Activated CD4-positive, alpha-beta T cell treated with anti-CD3 and anti-CD28 coated beads, Interleukin-2, Interleukin-4, amounts not matched to agents 100 ng/mL and 50 ng/mL, durations not matched to agents 16 hours and 8 hours (primary cell): ENCODE data around the gene EDDM3A.
"Not testable (repeated sequence)": the region's sequence is repeated elsewhere in the genome, so short reads cannot be mapped to it uniquely, and the experiment has no call there.

ENCODE experiments used
- DNase-seq: peaks from one replicate; pipeline ENCODE4 v3.0.0-alpha.2; 2020; ENCODE audit warnings: low spot score

The EDDM3A gene, protein sequence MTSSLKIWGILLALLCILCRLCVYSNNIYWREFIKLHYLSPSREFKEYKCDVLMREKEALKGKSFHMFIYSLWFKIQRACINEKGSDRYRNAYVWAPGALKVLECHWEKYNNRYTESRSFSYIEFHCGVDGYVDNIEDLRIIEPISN

DNA sequence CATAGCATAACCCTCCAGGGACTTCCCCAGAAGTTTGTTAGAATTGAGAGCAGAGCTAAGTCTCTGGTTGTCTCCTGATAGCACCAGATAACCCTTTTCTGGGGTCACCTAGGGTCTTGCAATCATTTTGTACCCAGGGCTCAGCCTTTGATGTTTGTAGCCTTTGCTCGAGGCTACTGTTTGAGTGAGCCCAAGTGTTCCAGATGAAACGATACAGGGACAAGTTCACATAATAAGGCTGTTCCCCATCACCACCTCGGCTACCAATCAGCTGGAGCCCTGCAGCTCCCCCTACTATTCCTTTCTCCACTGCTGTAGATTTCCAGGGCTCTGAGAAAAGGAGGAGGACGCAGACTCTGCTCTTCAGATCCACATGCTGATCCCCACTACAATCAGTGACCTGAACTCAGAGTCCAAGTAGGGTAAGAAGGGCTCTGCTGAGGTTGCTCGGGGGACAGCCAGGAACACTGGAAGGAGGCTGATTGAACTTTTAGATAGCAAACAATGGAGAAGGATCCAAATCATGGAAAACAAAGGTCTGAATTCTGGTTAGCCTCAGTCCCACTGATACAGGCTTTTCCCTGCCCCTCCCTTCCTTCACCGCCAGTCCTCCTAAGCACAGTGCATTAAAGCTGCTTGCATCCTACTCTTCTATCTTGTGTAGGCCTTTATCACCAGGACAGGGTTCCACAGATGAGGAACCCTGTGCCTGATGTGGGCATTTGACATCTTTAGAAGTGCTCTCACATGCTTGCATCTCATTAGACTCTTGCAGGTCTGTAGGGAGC, at the start of gene EDDM3A:
Gene EDDM3A (plus strand): TSS at position 317 of the 788 bp plus-strand sequence. CDS start 1,694 bp downstream, outside the sequence.
- DNase-seq: no peak

DNA sequence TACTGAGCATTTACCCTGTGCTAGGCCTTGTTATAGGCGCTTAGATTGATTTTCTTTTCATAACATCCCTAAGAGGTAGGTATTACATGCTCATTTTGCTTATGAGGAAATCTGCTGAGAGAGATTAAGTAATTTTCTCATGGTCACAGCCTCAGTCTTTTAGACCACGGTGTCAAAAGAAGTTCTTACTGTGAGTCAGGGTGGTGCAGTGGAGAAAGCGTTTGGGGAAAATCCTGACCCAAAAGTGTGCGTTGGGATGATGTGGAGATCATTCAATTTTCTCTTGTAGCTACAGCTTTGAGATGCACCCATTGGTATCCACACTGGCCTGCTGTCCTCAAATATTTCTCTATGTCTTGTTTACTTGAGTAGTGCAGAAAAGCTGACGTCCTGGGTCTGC, 48.9 kb upstream of the EDDM3A start:
- no peak for DNase-seq

DNA sequence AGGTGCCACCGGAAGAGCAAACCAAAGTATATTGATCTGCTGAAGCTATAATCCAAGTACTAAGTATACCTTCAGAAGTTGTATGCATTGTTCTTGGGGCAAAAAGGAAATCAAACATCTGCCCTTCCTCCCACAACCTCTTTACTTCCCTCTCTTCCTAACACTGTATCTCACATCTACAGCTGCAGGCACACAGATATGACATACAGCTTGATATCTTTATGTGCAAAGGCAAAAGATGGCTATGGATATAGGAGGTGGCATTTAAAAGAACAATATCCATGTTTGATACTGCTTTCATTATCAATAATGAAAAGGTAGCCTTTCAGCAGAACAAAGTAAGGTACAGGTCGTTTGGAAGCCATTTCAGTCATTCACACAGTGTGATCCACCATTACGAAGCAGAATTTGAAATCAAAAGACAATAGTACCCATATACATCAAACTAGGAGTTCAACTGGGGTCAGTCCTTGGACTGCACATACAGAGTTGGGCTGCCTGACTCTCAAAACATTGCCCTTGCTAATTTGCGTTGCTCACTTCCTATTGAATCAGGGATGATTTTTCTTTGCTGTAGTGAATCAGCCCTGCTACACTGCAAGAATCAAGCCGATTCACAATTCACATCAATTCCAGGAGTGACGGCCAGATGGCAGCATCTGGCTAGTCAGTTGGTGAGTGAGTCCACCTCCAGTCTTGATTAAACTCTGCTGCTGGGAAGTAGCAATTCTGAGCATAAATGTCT, 48.2 kb upstream of the EDDM3A start:
- DNase-seq: peak; percentile 79

DNA sequence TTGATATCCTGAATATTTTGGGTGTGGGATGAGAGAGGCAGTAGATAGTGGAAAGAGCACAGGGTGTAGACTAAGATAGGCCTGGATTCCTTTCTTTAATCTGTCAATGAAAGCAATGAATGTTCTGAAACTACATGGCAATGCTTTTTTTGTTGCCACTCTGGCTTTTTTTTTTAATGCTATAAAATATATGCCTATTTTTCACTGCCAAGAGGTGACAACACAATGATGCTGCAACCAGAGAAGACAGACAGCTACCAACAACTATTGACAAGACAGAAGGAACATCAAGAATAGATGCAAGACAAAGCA, 47.7 kb upstream of the EDDM3A start:
- no peak for DNase-seq

DNA sequence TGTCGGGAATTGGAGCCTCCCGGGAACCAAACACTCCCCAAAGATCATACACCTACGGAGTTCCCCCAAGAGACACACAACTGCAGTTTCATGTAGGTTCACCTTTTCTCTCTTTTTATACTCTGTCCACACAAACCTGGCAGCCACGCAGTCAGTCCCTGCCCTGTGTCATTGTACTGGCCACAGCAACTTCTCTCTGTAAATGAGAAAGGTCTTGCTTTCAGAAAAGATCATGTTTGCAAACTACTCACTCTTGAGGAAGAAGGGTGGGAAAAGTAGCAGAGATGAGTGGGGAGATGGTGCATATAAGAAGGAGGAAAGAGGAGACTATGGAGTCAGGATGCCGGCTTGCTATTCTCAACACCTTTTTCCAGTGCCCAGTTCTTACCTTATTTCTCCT, 46.8 kb upstream of the EDDM3A start:
- no peak for DNase-seq

DNA sequence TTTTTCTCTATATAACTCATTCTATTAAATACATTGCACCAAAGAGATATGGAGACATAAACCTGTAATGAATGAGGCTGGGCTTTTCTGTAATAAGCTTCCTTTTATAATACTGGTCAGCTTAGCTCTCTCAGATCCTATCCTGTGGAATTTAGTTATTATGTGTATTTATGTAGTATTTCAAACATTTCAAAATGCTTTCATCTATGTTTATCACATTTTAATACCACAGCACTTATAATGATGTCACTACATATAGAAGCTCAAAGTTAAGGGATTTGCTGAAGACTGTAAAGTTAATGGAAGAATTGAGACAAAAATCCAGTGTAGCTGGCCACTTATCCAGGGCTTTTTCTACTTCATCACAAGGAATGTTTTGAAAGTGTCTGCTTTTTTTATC, 45.8 kb upstream of the EDDM3A start:
- no peak for DNase-seq

DNA sequence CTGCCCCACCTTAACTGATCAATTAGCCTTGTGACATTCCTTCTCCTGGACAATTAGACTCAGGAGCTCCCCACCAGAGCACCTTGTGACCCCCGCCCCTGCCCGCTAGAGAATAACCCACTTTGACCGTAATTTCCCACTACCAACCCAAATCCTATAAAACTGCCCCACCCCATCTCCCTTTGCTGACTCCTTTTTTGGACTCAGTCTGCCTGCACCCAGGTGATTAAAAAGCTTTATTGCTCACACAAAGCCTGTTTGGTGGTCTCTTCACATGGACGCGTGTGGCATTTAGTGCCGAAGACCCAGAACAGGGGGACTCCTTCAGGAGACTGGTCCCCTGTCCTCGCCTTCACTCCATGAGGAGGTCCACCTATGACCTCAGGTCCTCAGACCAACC, 44.7 kb upstream of the EDDM3A start:
- not testable (repeated sequence) for DNase-seq

DNA sequence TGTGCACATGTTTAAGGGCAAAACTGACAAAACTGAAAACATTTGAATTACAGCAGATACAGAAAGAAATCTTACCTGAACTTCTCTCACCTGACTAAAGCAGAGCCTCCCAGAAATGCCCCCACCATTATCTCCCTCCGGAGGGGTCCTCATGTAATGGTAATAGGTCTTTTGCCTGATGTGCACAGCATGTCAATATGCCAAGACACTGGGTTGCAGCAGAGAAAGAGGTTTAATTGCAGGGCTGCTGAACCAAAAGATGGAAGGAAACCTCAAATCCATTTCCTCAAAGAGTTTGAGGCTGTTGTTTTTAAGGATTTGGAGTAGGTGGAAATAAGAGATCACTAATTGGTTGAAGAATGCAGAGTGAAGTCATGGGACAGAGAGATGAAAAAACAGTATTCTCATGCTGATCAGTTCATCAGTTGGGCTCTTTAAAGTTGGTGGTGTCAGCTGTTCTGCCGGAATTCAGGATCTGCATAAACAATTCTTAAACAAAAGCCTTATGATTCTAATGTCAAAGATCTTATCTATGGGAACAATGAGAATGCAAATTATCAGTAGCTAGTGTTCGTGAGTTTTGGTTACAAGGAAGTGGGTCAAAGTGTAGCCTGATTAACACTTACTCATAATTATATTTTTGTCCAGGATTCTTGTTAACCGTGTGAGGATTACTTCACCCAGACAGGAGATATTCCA, 38.9 kb upstream of the EDDM3A start:
- no peak for DNase-seq

DNA sequence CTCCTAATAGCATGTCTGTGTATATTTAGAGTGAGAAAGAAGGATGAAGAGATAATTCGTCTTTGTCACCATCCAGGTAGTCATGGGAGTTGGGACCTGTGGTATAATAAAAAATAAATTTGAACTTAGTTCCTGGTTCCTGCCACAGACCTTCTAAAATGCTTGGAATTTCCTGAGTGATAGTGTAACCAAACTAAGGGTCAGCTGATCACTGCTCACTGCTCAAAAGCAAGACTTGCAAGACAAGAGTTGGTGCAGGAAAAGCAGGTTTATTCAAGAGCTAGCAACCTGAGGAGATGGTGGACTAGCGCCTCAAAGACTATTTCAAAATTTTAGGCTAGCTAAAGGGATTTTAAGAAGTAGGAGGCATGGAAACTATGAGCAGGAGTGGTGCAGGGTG, 38.1 kb upstream of the EDDM3A start:
- DNase-seq: no peak

DNA sequence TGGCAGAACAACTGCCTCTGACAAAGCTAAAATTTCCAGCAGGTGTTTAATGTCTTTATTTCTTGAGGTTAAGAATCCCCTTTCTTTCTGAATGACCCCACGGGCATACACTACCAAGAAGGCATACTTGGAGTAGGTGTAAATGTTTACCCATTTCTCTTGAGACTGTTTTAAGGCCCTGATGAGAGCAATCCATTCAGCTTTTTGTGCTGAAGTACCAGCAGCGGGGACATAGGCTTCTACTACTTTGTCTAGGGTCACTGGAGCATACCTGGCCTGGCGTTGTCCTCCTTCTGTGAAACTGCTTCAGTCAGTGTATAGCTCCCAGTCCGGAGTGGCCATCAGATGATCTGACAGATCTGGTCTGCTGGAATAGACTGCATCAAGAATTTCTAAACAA, 34.4 kb upstream of the EDDM3A start:
- DNase-seq: no peak

DNA sequence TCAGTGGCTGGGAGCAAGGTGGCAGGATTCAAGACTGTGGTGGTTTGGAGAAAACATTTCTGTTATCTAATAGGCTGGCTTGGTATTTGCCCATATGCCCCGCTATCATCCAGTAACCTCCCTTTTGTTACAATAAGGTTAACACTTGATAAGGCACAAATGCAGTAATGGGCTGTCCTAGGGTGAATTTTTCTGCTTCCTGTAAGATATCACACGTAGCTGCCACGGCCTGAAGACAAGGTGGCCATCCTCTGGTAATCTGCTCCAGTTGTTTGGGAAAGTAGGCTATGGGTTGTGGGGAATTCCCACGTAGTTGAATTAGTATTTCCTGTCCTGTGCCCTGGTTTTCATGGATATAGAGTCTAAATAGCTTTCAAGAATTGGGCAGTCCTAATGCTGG, 34.0 kb upstream of the EDDM3A start:
- DNase-seq: no peak

DNA sequence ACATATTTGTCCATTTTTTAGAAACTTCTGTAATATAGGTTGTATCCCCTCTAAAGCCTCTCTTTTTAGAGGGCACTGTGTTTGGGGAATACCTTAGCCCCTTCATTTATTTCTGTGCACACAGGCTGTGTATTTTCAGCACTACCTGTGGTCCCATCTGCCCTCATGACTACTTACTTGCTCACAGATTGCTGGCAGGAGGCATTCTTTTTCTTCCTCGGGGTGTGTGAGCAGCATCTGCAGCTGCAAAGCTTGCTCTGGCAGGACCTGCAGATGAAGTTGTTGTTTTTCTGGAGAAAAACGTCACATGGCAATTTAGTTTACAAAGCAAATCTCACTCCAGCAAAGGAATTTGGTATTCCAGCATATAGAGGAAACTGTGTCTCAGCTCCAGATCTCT, 32.8 kb upstream of the EDDM3A start:
- DNase-seq: no peak

DNA sequence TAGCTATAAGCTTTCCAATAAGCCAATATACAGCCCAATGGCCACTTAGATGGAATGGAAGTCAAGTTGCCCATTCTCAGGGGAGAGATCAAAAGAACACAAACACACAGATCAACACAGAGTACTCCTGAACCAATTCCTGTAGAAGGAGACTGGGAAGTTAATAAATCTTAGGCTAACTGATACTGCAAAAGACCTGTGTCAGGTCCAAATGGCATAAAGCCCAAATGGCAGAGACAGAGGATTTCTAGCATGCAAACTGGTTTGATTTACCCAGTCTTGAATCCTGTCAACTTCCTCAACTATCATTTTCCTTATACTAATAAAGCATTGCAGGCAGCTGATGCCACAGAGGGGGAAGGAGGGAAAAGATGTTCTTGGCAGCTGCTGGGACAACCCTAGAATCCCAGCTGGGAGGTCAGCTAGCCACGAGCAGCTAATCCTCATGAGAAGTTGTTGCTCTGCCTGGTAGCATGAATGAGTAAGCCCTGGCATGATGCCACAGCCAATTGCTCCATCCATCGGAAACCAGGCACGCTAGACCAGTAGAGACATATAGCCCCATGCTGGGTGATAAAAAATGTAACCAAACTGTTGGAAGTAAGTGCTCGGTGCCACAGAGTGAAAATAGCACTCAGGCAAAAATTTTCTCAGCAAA, 31.0 kb upstream of the EDDM3A start:
- no peak for DNase-seq

DNA sequence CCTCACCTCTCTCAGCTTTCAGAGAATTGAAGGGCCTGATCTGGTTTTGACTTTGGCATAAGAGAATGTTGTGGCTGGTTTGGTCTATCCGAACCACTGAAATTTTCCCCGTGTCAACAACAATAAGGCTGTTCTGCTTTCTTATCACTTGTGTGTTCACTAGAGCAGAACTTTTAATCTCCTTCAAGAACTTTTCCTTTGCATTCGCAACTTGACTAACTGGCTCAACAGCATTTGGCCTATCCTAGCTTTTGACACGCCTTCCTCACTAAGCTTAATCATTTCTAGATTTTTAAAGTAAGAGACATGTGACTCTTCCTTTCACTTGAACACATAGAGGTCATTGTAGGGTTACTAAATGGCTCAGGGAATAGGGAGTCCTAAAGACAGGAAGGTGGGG, 25.9 kb upstream of the EDDM3A start:
- peak; percentile 6 for DNase-seq

DNA sequence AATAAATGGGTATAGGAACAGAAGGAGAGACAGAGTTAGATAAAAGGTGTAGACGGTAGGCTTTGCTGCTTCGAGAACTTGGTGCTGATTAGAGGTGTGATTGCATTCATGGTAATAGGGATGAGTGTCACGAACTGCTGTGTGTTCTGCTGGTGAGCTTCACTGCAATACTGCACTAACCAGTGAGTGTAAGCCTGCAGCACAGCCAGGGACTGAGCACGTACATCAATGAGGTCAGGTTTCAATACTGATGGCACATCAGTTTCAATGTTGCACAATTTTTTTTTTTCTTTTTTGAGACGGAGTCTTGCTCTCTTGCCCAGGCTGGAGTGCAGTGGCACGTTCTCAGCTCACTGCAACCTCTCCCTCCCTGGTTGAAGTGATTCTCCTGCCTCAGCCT, 24.9 kb upstream of the EDDM3A start:
- DNase-seq: no peak

DNA sequence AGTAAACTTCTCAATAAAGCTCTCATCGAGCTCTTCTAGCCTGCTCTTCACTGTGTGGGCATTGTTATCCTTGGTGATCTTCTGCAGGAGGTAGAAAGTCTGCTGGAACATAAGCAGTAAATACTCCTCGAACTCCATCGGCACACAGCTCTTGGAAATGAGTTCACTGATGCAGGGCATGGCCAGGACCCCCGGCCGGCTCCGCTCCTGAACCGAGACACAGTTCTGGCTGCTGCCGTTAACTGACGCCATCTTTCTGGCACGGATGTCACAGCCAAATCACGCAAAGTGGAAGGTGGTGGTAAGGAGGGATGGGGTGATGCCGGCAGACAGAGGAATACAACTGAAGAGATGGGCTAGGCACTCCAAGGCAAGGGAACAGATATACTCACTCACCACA, 23.7 kb upstream of the EDDM3A start:
- DNase-seq: no peak

DNA sequence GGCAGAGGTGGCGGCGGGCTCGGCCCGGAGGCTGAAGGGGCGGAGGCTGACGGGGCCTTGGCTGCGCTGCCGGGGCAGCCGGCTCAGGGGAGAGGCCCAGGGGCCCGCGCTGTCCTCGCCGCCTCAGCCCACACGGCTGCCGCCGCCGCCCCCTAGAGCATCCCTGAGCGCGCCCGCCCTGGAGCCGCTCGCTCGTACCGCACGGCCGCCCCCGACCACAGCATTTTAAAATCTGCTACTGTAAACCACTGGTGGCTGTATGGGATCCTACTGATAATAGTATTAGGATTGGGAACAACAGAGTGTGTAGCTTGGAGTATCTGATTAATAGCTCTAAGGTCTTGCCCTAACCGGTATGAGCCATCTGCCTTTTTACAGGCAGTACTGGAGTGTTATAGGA, 22.2 kb upstream of the EDDM3A start:
- DNase-seq: no peak

DNA sequence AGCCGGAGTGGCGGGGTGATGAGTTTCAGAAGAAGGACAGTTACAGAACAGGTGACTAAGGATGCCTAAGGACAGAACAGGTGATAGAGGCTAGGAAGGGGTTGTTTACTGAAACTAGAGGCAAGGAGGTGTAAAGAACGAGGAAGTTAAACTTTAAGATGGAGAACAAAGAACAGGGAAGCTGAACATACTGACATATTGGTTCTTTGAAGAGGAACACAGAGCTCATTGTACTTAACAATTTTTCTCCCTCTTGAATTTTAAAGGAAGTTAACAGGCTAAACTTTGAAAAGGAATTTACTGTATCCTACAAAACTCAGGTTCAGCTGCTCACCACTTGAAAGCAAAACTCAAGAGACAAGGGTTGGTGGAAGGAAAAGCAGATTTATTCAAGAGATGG, 19.6 kb upstream of the EDDM3A start:
- DNase-seq: not testable (repeated sequence)

DNA sequence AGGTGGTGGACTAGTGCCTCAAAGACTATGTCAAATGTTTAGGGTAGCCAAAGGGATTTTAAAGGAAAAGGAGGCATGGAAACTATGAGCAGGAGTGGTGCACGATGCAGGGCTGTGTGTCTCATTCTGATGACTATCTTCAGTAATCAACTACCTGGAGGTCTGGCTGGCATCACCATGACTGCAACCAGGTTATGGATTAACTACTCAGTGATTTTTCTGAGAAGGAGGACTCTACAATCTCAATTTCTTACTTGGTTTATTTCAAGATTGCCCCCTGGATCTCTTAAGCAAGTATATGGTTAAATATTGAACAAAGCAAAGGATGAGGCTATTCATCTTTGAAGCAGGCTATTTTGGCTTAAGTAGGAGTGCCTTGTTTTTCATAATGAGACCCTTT, 19.2 kb upstream of the EDDM3A start:
- no peak for DNase-seq

DNA sequence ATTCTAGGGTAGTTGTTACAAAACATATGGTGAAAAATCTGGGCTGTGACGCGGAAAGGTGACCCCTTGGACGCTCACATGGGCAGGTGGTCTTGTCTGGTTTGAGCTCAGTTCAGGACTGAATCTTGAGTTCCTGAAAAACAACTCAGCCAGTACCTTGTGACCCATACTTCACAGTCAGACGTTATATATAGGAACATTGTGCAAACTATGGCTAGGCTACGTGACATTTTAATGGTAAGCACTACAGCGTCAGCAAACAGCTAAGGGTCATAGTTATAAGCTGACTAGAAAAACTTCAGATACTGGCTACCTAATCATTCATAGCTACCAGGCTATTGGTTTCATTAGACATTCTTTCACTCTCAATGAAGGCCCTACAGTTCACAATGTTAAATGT, 14.8 kb upstream of the EDDM3A start:
- DNase-seq: no peak

DNA sequence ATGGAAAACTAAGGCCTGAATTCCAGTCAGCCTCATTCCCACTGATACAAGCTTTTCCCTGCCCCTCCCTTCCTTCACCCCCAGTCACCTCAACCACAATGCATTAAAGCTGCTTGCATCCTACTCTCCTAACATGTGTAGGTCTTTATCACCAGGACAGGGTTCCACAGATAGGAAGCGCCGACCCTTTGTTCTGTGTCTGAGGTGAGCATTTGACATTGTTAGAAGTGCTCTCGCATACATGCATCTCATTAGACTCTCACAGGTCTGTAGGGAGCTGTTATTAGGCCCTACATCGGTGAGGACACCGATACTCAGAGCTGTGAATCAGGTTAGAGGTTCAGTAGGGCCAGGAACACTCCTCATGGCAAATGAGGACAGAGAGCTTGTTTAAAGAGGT, 13.2 kb upstream of the EDDM3A start:
- DNase-seq: no peak

DNA sequence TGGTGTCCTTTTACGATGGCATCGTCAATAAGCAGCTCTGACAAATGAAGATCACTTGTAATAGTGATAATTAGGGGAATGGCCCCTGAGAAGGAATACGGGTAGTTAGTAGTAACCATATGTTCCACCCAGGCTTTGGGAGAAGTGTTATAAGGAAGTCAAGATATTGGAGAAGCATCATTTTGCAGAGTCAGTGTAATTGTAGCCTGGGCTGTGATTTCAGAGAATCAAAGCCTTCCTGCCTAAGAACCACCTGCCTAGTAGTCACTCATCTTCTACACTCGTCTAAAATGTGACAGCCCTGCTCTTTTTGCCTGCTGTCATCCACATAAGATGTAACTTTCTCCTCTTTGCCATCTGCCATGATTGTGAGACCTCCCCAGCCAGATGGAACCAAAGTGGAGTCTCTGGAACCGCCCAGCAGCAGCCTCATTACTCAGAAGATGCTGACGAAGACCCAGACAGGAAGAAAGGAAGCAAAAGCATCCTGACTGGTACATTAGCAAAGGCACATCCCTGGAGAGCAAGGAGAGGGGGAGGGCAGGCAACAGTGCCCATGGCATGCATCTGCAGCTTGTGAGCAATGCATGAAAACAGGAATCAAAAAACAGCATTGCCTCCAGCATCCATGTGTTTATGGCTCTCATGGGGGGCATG, 12.6 kb upstream of the EDDM3A start:
- DNase-seq: no peak
